BJ (cell line): ENCODE measurements around the gene SELENOI. TPM values are rescaled to one million over a fixed set of nuclear protein-coding genes. Genes with fewer than 3 reads are reported as not detected.
"Not testable (repeated sequence)": the region's sequence is repeated elsewhere in the genome, so short reads cannot be mapped to it uniquely, and the experiment has no call there.

Experiments used
- CTCF ChIA-PET: fragments of 350-600 bp; formaldehyde crosslinking; extraction: SDS; loops from one replicate; lab custom pipeline; 2021; ENCODE audit warnings: antibody characterized with exemption, inconsistent platforms; lab: Yijun Ruan, JAX
- POLR2A ChIA-PET: fragments of 300-600 bp; sonication (Branson Sonifier 250); formaldehyde crosslinking; extraction: SDS; loops from one replicate; lab custom pipeline; 2021; ENCODE audit warnings: antibody characterized with exemption; lab: Charles Lee
- DNase-seq: peaks from one replicate; pipeline ENCODE4 v3.0.0-alpha.2; 2011; ENCODE audit warnings: low read depth
- H3K27me3 ChIP-seq: 2 replicates; pipeline ENCODE4 v1.6.0; 2011; ENCODE audit warnings: low read length; ENCODE audit not compliant: control insufficient read depth, insufficient read depth
- H3K36me3 ChIP-seq: 2 replicates; pipeline ENCODE4 v1.5.1; 2011; ENCODE audit warnings: low read length; ENCODE audit not compliant: control insufficient read depth, insufficient read depth
- H3K4me3 ChIP-seq: 2 replicates; pipeline ENCODE4 v1.5.1; 2011; ENCODE audit warnings: low read depth, mild to moderate bottlenecking, control low read depth, low read length
- CTCF ChIP-seq: IDR thresholded peaks from 2 replicates; pipeline ENCODE4 v1.5.1; 2011; ENCODE audit warnings: low read depth, mild to moderate bottlenecking, control low read depth, inconsistent platforms, low read length, moderate library complexity; ENCODE audit not compliant: insufficient read depth
- polyA plus RNA-seq: library from polyadenylated mRNA; depleted of rRNA; stranded (reverse); fragments of >200 nt; gene quantifications from 2 replicates; pipeline ENCODE4 v1.2.3, GENCODE V29; 2011

Gene SELENOI
- polyA plus RNA-seq, 1 experiment = 9.5 TPM

GRCh38 chr2:26325851-26326250 is 20.1 kb upstream of the SELENOI start:
- no peak for DNase-seq
- Histone ChIP-seq H3K27me3 (peaks cover 1% of the 10 kb centered on the region; the same call in 1 of the 2 replicates), H3K36me3 (no peaks in the 10 kb centered on the region), H3K4me3 (no peak overlapping the region)
- ChIA-PET CTCF (interaction anchor here (0.9 to 1.9 kb wide), 5 partner anchors 16 to 144 kb away, joined by 3 to 8 read pairs (median 3); partner anchors contain the start of gene HADHB), POLR2A (no interaction called here)
- no peak for TF ChIP-seq CTCF

GRCh38 chr2:26326514-26326913 is 19.4 kb upstream of the SELENOI start:
- CTCF ChIA-PET = interaction anchor here (1.3 to 1.9 kb wide), 3 partner anchors 16 to 81 kb away, joined by 3 to 8 read pairs (median 4); partner anchors contain the start of gene HADHB
- POLR2A ChIA-PET = no interaction called here
- H3K27me3 ChIP-seq = peaks cover 1% of the 10 kb centered on the region; the same call in 1 of the 2 replicates
- no peak overlapping the region for H3K4me3 ChIP-seq
- TF ChIP-seq CTCF = no peak
- no peak for DNase-seq
- H3K36me3 ChIP-seq = no peaks in the 10 kb centered on the region

GRCh38 chr2:26327291-26328272 is 18.4 kb upstream of the SELENOI start:
- DNase-seq = no peak
- Histone ChIP-seq H3K27me3 (peaks cover 1% of the 10 kb centered on the region; the same call in 1 of the 2 replicates), H3K36me3 (no peaks in the 10 kb centered on the region), H3K4me3 (no peak overlapping the region)
- TF ChIP-seq CTCF = no peak
- CTCF ChIA-PET = interaction anchor here (0.6 to 1.9 kb wide), 3 partner anchors 82 to 1699 kb away, joined by 3 to 8 read pairs (median 4); partner anchors contain the start of gene HADHB
- POLR2A ChIA-PET = no interaction called here

GRCh38 chr2:26329083-26329482 is 16.9 kb upstream of the SELENOI start:
- H3K36me3 ChIP-seq, DNase-seq, H3K4me3 ChIP-seq, POLR2A ChIA-PET, H3K27me3 ChIP-seq: not testable (repeated sequence)
- CTCF ChIA-PET = interaction anchor here (1.1 to 2.1 kb wide), 4 partner anchors 17 to 90 kb away, joined by 3 to 8 read pairs (median 6); partner anchors contain the start of genes ADGRF3 and SELENOI

GRCh38 chr2:26330114-26330549 is 15.8 kb upstream of the SELENOI start:
- H3K27me3 ChIP-seq = no peaks in the 10 kb centered on the region
- peak; percentile 92 for TF ChIP-seq CTCF
- POLR2A ChIA-PET = interaction anchor here (0.6 kb wide), 1 partner anchor 86 kb away, joined by 3 read pairs; the partner anchor contains the start of genes HADHA and HADHB
- no peaks in the 10 kb centered on the region for H3K36me3 ChIP-seq
- CTCF ChIA-PET = interaction anchor here (0.5 to 2.1 kb wide), 19 partner anchors 9 to 292 kb away, joined by 3 to 14 read pairs (median 4); partner anchors contain the start of genes ADGRF3 and SELENOI
- H3K4me3 ChIP-seq = no peak overlapping the region
- DNase-seq = peak; percentile 87
